Mesothelial cell of epicardium (in vitro differentiated cells): ENCODE results near the gene PIK3R6. TPM values are rescaled to one million over a fixed set of nuclear protein-coding genes. Genes with fewer than 3 reads are reported as not detected.

ENCODE experiments used
- DNase-seq, 2 experiments: peaks; one replicate each; pipeline ENCODE4 v3.0.0; 2021; ENCODE audit warnings: low spot score in 2 of 2; ENCODE audit not compliant: unreplicated experiment in 2 of 2
- H3K27ac Mint-ChIP-seq: 2 replicates; pipeline ENCODE4 v1.8.0; 2021; ENCODE audit warnings: mixed read lengths
- H3K27me3 Mint-ChIP-seq: 2 replicates; pipeline ENCODE4 v1.8.0; 2021; ENCODE audit warnings: low read depth, mixed read lengths
- H3K36me3 Mint-ChIP-seq: 2 replicates; pipeline ENCODE4 v1.8.0; 2021; ENCODE audit warnings: mixed read lengths
- H3K4me1 Mint-ChIP-seq: 2 replicates; pipeline ENCODE4 v1.8.0; 2021; ENCODE audit warnings: mixed read lengths
- H3K4me3 Mint-ChIP-seq: 2 replicates; pipeline ENCODE4 v1.8.0; 2021; ENCODE audit warnings: mild to moderate bottlenecking, moderate library complexity, mixed read lengths
- H3K9me3 Mint-ChIP-seq: 2 replicates; pipeline ENCODE4 v1.8.0; 2021; ENCODE audit warnings: mixed read lengths
- total RNA-seq: library from RNA; stranded (reverse); gene quantifications from 3 replicates; pipeline ENCODE4 v1.2.1, GENCODE V29; 2021
- TF ChIP-seq, protein P1 (sequence below): fragments of 200-600 bp; sonication (generic); IDR thresholded peaks from one replicate; pipeline ENCODE4 v1.5.0; 2021; ENCODE audit warnings: antibody characterized with exemption; ENCODE audit not compliant: unreplicated experiment

Gene PIK3R6
- total RNA-seq, 1 donor from 2014 or later: not detected

DNA sequence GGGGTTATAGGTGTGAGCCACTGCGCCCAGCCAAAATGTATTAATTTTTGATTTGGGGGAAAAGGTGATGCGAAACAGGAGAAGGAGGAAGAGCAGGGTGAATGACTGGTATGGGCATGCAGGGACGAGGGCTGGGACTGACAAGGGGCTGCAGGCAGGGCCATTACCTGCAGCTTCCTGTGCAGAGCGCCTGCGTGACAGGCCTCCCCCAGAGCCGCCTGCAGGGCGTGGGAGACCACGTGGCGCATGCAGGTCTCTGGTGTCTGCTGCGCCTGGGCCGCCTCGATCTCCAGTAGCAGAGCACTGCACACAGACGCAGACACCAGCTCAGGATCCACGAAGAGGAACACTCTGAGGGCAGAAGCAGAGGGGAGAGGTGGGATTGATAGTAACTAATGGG lies 32.4 kb downstream of the PIK3R6 start:
- no peak for DNase-seq
- Mint-ChIP-seq H3K36me3 (no peaks in the 10 kb centered on the region), H3K4me3 (no peak overlapping the region), H3K9me3 (no peaks in the 10 kb centered on the region), H3K4me1 (peaks cover 1% of the 10 kb centered on the region), H3K27ac (no peak overlapping the region), H3K27me3 (peaks cover 8% of the 10 kb centered on the region)
- TF ChIP-seq, protein P1, sequence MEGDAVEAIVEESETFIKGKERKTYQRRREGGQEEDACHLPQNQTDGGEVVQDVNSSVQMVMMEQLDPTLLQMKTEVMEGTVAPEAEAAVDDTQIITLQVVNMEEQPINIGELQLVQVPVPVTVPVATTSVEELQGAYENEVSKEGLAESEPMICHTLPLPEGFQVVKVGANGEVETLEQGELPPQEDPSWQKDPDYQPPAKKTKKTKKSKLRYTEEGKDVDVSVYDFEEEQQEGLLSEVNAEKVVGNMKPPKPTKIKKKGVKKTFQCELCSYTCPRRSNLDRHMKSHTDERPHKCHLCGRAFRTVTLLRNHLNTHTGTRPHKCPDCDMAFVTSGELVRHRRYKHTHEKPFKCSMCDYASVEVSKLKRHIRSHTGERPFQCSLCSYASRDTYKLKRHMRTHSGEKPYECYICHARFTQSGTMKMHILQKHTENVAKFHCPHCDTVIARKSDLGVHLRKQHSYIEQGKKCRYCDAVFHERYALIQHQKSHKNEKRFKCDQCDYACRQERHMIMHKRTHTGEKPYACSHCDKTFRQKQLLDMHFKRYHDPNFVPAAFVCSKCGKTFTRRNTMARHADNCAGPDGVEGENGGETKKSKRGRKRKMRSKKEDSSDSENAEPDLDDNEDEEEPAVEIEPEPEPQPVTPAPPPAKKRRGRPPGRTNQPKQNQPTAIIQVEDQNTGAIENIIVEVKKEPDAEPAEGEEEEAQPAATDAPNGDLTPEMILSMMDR: no peak

DNA sequence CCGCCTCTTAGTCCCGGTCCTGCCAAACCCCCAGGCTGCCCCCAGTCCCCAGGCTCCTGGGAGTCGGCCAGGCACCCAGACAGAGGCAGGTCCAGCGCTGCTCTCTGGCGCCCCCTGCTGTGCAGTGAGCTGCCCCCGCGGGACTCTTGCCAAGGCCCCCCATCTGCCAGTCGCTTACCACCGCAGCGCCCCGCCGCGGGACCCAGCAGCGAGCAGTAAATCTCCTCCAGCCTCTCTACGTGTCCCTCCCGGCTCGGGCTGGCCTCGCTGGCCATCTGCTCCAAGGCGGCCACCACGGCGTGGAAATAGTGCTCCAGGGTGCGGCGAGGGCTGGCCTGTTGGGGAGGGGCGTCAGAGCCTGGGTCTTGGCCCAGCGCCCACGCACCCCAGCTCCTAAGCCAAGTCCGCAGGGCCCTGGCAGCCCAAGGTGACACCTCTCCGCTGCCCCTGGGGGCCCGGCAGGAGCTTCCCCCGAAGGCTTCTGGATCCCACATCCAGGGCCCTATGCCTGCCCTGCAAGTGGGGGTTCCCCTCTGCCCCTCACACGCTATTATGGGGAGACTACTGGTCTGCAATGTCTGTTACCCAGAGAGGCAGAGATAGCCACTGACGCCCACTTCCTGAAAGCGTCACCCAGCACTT lies 34.6 kb downstream of the PIK3R6 start:
- TF ChIP-seq, protein P1: peak; percentile 75
- no peaks in the 10 kb centered on the region for H3K36me3 Mint-ChIP-seq
- DNase-seq: peak in 1 of 2 experiments; percentile 53
- peaks cover 8% of the 10 kb centered on the region for H3K27me3 Mint-ChIP-seq
- H3K4me3 Mint-ChIP-seq: no peak overlapping the region
- no peak overlapping the region for H3K27ac Mint-ChIP-seq
- no peaks in the 10 kb centered on the region for H3K9me3 Mint-ChIP-seq
- peaks cover 1% of the 10 kb centered on the region for H3K4me1 Mint-ChIP-seq

DNA sequence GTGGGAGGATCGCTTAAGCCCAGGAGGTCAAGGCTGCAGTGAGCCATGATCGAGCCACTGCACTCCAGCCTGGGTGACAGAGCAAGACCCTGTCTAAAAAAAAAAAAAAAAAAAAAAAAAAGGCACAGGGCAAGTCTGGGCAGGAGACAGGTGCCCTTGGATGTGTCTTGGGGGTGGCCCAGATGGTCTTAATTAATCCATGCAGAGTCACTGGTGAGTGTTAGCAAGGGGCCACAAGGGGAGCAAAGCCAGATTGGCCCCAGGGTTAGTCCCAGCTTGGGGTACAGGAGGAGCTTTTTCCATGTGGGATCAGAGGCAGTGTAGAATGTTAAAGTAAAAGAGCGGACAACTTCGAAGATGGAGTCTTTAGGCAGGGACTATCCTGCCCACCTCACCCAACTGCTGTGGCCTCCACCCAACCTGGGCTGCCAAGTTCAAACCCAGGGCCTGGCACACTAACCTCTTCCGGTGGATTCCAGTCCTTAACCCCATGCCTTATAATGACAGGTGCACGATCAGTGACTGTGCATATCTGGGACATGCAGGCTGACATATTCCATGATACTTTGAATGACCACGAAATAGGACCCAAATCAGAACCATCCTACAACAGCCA lies 36.1 kb downstream of the PIK3R6 start:
- no peaks in the 10 kb centered on the region for H3K36me3 Mint-ChIP-seq
- H3K4me1 Mint-ChIP-seq: peaks cover 4% of the 10 kb centered on the region
- H3K9me3 Mint-ChIP-seq: no peaks in the 10 kb centered on the region
- H3K27me3 Mint-ChIP-seq: peaks cover 6% of the 10 kb centered on the region
- TF ChIP-seq, protein P1: no peak
- H3K27ac Mint-ChIP-seq: no peak overlapping the region
- no peak overlapping the region for H3K4me3 Mint-ChIP-seq
- DNase-seq: no peak

DNA sequence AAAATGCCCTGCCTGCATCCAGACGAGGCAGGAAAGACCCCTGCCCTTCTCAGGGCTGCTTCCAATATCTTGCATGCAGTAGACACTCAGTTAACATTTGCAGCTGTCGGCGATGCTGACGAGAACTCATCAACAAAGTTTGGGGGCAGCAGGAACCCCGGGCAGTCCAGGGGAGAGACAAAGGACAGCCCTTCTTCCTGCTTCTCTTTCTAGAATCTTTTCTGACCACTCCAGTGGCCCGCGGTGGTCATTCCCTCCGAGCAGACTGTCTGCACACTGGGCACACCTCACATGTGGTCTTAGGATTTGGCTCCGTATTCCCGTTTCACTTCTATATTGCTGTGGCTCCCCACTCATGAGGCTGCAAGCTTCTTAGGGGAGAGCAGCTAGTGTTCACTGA lies 37.3 kb downstream of the PIK3R6 start:
- H3K27ac Mint-ChIP-seq: no peak overlapping the region
- no peak for DNase-seq
- peaks cover 5% of the 10 kb centered on the region for H3K9me3 Mint-ChIP-seq
- H3K4me1 Mint-ChIP-seq: peaks cover 4% of the 10 kb centered on the region
- H3K36me3 Mint-ChIP-seq: no peaks in the 10 kb centered on the region
- H3K27me3 Mint-ChIP-seq: peaks cover 6% of the 10 kb centered on the region
- H3K4me3 Mint-ChIP-seq: no peak overlapping the region
- TF ChIP-seq, protein P1: no peak

DNA sequence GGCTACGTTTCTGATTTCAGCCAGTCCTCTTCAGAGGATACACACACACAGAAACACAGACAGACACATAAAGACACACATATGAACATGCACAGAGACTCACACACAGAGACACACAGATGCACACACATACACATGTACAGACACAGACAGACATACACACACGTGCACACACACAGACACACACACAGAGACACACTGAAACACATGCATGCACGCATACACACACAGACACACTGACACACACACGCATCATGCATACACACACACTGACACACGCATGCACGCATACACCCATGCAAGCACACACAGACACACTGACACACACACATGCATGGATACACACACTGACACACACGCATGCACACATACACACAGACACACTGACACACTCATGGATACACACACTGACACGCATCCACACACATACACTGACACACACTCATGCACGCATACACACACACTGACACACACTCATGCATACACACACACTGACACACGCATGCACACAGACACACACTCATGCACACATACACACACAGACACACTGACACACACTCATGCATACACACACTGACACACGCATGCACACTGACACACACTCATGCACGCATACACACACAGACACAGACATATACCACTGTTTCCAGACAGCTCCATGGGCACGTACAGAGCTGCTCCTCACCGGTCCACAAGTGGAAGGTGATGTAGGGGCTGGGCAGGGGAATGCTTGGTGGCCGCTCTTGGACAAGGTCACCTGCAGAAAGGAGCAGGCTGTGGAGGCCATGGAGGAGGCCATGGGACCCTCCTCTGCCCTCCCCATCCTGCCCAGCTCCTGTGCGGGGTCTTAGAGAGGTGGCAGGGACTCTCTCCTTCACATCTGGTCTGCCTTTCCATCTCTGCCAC lies 38.2 kb downstream of the PIK3R6 start:
- Mint-ChIP-seq H3K9me3 (peaks cover 14% of the 10 kb centered on the region), H3K4me1 (peaks cover 4% of the 10 kb centered on the region), H3K36me3 (no peaks in the 10 kb centered on the region), H3K4me3 (no peak overlapping the region), H3K27me3 (peaks cover 6% of the 10 kb centered on the region), H3K27ac (no peak overlapping the region)
- DNase-seq: no peak
- TF ChIP-seq, protein P1: no peak
